ENCODE results near the gene MYOZ1.
"Not testable (repeated sequence)": the region's sequence is repeated elsewhere in the genome, so short reads cannot be mapped to it uniquely, and the experiment has no call there.

Gene MYOZ1, protein sequence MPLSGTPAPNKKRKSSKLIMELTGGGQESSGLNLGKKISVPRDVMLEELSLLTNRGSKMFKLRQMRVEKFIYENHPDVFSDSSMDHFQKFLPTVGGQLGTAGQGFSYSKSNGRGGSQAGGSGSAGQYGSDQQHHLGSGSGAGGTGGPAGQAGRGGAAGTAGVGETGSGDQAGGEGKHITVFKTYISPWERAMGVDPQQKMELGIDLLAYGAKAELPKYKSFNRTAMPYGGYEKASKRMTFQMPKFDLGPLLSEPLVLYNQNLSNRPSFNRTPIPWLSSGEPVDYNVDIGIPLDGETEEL

DNA sequence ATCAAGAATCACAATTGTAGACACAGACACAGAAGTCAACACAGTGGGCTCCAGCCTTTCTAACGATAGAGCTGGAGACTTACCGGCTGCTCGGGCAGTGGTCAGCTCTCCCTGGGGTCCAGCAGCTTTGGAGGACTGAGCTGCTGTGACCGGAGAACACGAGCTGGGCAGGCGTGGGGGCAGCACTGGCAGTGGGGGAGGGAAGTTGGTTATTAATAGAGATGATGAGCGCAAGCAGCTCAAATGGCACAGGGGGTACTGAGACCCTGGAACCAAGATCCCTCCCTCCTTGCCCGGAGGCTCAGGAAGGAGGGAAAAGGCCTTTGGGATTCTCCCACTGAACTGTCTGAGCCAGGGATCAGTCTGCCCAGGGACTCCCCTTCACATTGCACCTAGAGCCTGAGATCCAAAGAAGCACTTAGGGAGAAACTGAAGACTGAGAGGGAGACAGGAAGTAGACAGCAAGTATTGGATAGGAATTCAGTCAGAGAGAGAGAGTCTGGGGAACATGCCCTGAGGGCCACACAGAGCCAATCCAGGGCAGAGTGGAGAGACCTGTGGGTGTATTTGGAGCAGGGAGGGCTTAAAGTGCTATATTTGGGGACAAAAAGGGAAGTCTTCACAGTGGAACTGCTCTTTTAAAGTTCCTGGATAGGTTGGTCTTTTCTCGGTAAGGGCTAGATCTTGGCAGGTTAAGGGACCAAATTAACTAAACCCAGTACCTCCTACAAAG lies at the start of gene MYOZ1:
Gene MYOZ1 (minus strand): TSS at position 147 of the 733 bp plus-strand sequence. CDS start 1,457 bp downstream, outside the sequence.
- DNase-seq (ENCODE audit: low spot score), result no peak

DNA sequence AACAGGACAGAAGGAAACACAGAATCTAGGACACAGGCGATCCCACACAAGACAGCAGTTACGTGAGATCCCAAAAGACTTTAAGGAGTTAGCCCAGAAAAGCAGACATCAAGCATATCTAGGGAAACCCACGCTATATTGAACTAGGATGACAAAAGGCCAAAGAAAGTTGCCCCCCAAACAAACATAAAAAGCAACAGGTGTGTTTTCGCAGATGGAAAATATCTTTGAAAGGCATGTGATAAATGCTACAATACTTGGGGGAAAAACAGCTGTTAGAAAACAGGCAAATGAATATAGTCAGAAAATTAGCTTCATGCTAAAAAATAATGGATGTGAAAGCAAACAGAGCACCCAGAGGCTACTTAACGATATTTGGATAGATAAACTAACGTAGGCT lies 49.5 kb upstream of the MYOZ1 start:
- DNase-seq (ENCODE audit: low spot score), result not testable (repeated sequence)

DNA sequence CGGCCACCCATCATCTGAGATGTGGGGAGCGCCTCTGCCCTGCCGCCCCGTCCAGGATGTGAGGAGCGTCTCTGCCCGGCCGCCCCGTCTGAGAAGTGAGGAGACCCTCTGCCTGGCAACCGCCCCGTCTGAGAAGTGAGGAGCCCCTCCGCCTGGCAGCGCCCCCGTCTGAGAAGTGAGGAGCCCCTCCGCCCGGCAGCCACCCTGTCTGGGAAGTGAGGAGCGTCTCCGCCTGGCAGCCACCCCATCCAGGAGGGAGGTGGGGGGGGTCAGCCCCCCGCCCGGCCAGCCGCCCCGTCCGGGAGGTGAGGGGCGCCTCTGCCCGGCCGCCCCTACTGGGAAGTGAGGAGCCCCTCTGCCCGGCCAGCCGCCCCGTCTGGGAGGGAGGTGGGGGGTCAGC lies 48.3 kb upstream of the MYOZ1 start:
- not testable (repeated sequence) for DNase-seq (ENCODE audit: low spot score)

- not testable (repeated sequence) for DNase-seq (ENCODE audit: low spot score)
These were observed 46.4 kb upstream of the MYOZ1 start for GRCh38 chr10:73687641-73688040.

GRCh38 chr10:73674546-73674945 lies 33.3 kb upstream of the MYOZ1 start:
- DNase-seq (ENCODE audit: low spot score), result not testable (repeated sequence)

GRCh38 chr10:73668378-73668777 lies 27.1 kb upstream of the MYOZ1 start:
- DNase-seq (ENCODE audit: low spot score), result not testable (repeated sequence)

DNA sequence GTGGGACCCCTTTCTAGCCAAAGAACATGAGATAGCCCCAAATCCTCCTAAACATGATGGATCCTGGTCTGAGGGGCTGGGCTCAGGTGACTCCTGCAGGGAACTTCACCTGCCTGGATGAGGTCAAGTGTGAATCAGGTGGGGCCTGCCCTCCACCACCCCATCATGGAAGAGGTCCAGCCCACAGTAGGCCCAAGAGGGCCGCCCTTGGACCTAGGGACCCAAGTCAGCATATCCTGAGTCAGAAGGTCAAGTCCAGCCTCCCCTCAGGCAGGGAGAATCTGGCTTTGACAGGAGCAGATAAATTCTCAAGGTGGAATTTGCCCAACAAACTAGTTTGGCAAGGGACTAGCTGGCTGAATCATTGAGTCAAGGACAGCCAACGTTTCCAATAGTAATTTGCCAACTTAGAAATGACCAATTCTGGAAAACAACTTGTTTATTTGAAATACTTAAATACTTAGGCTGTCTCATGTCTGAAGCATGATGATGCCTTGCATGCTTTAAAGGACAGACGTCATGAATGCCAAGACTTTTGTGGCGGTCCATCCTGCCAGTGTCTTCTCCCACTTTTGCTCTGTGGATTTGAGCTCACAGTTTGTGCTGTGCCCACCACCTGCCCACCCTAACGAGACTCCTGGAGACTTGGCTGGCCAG lies 25.0 kb upstream of the MYOZ1 start:
- not testable (repeated sequence) for DNase-seq (ENCODE audit: low spot score)

DNA sequence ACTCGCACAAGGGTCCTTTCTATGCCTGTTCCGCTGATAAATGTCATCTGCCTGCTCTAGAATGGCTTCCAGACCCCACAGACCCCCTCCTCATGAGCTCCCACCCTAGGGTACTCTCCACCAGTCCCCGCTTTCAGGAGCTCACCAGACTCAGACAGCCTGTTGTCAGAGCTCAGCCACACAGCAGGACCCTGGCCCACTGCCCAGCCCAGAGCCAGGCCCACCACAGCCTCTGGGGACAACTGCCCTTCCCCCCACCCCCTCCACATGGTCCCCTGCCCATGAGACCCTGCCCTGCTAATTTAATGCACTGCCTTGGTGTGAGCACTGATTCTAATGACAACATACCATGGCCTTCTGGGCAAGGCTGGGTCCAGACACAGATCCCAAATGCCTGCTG lies 24.3 kb upstream of the MYOZ1 start:
- not testable (repeated sequence) for DNase-seq (ENCODE audit: low spot score)

- not testable (repeated sequence) for DNase-seq (ENCODE audit: low spot score)
These were observed 23.1 kb upstream of the MYOZ1 start for GRCh38 chr10:73664156-73665040.

GRCh38 chr10:73663621-73664020 lies 22.3 kb upstream of the MYOZ1 start:
- not testable (repeated sequence) for DNase-seq (ENCODE audit: low spot score)

GRCh38 chr10:73662705-73663104 lies 21.4 kb upstream of the MYOZ1 start:
- not testable (repeated sequence) for DNase-seq (ENCODE audit: low spot score)

DNA sequence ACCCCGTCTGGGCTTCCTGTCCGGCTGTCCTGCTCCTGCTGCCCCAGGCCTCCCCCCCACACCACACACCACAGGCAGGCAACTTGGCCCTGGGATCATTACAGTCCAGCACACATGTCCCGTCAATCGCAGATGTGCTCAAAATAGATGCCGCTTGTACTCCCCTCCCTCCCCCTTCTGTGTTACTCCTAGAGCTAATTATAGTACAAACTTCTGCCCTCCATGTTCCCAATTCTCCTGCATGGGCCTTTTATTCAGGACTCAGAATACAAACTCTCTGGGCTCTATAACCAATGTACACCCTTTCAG lies 14.7 kb upstream of the MYOZ1 start, which contains the start of gene SYNPO2L:
Gene SYNPO2L (minus strand): TSS at position 40 of the 309 bp plus-strand sequence. CDS start 107 bp downstream, outside the sequence.
- no peak for DNase-seq (ENCODE audit: low spot score)

DNA sequence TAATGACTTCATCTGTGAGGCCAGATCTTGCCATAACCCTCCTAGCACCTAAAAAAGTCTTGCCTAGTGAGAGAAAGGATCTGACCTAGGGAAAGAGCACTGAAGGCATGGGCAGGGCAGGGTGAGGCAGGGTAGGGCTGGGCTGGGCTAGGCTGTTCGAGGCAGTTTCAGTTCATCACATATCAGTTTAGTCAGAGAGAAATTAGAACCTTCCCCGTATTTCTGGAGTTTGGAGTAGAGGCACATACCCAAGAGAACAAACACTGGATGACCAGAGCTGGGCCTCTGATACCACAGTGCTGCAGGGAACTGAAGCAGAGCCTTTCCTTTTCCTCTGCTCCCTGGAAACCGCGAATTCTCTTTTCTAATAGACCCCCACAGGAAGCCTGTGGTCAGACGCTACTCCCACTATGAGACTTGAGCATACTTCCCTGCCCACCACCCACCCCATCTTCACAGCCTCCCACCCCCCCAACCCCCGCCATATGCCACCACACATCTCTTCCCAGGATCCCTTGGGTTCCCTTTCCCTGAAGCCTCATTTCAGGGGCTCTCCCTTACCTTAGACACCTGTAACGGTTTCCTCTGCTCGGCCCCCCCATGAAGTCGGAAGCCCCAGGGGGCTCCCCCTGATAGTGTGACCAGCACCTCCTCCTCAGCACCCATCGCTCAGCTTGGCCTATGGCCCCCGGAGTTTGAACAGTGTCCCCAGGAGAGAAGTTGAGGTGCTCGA lies 14.1 kb upstream of the MYOZ1 start:
- no peak for DNase-seq (ENCODE audit: low spot score)

DNA sequence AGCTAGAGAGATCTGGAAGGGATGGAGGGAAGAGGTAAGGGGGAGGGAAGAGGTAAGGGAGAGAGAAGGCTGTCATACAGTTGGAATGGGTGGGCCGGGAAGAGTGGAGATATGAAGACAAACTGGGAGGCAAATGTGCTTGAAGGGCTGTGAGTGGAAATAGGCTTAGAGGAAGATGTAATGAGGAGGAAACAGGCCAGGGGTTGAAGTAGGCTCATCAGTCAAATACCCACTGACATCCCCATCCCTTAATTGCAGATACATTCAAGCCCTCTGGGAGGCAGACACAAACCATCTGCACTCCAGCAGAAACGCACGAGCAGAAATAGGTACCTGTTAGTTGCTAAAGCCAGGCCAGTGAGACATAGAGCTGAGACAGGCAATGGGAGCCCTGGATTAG lies 12.4 kb upstream of the MYOZ1 start:
- DNase-seq (ENCODE audit: low spot score), result peak; percentile 10

- DNase-seq (ENCODE audit: low spot score), result no peak
These were observed 11.9 kb upstream of the MYOZ1 start for GRCh38 chr10:73653195-73653594.

DNA sequence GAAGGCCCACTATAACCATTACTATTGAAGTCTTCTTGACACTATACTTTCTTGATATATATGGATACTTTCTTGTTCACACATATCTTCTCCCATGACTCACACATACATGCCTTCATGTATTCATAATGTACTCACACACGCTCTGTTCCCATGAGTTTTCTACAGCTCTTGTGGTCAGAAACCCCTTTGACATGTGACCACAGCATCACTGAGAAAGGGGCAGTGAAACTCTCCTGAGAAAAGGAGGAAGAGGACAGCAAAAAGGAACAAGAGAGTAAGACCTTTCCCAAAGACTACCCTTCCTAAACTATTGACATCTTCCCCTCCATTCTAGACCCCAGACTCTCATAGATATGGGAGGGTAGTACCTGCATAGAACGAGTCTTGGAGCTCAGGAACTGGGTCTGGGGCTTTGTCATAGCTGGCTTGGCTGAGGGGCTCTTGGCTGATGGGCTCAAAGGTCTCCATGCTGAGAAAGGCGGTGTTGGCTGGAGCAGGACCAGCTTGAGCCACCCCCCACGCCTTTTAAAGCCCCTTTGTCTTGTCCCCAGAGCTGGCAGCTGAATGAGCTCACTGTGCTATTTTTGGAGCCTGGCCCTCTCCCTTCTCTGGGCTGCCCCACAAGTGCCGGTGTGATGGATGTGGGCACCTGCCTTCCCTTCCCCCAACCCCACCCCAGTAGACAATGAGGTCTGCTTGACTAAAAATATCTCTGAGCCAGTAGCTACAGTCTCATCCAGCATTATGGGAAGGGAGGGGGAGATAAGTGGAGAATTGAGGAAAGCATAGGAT lies 9.5 kb upstream of the MYOZ1 start:
- DNase-seq (ENCODE audit: low spot score), result no peak

- no peak for DNase-seq (ENCODE audit: low spot score)
These were observed 8.7 kb upstream of the MYOZ1 start for GRCh38 chr10:73649876-73650536.

DNA sequence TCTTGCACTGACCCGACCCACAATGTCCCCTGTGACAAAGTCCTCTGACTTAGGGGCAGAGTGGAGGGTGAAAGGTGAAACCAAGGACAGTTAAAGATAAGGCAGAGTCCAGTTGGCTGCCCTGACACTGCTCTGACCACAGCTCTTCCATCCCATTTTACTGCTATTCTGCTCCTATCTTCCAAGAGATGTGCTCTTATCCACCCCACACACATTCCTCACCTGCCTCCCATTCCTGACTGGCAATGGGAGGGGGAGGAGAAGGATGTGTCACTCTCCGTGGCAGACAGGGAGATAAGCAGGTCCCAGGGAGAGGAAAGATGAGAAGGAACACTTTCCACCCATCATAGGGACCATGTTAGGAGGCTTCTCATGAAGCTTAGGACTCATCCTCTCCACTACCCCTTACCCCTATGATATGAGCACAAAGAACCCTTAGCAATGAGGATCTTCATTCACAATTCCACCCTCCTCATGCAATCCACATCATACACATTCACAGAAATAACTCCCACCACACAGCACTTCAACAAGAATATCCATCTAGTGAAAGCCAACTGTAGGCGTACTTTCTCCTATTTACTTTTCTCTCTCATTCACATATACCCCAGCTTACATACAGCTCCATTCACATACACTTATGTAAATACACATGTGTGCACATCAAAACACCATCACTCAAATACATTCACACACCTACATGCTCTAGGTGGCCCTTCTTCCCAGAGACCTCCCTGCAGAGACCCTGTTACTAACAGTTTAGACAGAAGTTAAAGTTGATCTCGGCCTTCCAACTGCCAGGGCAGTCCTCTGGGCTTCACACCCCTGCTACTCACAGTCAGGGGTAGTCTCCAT lies 7.9 kb upstream of the MYOZ1 start:
- no peak for DNase-seq (ENCODE audit: low spot score)
